Measurements from ENCODE around the gene COG5.

COG5 gene

GRCh38 chr7:107474104-107474521 is 89.6 kb downstream of the COG5 start:
- WGBS (ENCODE audit: extremely low coverage, insufficient coverage, low lambda C conversion rate): no CpG with 5 or more reads among the region's 5 CpGs
- H3K27ac ChIP-seq (ENCODE audit: low read depth, low read length): no peak overlapping the region
- no peak overlapping the region for H2BK5ac ChIP-seq (ENCODE audit: low read length)
- no peak overlapping the region for H3K9ac ChIP-seq (ENCODE audit: low read length)
- no peaks in the 10 kb centered on the region for H3K79me1 ChIP-seq (ENCODE audit: low read length)
- H3K27me3 ChIP-seq (ENCODE audit: insufficient read depth, low read length, poor library complexity): no peaks in the 10 kb centered on the region
- no peak overlapping the region for H3K18ac ChIP-seq (ENCODE audit: low read length)
- no peak overlapping the region for H3K23ac ChIP-seq (ENCODE audit: low read length)
- no peaks in the 10 kb centered on the region for H3K4me1 ChIP-seq (ENCODE audit: control insufficient read depth, low read depth, low read length)
- H3K79me2 ChIP-seq (ENCODE audit: control insufficient read depth, insufficient read depth, low read length): no peaks in the 10 kb centered on the region
- no peak overlapping the region for H2BK15ac ChIP-seq (replicated peaks; ENCODE audit: low read depth)
- H3K4me2 ChIP-seq (ENCODE audit: low read length): no peak overlapping the region
- DNase-seq: no peak
- H4K5ac ChIP-seq (ENCODE audit: low read length): no peak overlapping the region
- no peak overlapping the region for H3K4ac ChIP-seq (ENCODE audit: low read depth, low read length)
- no peak overlapping the region for H2BK120ac ChIP-seq (ENCODE audit: low read depth, low read length)
- no peak overlapping the region for H3K56ac ChIP-seq (ENCODE audit: low read length)
- H3K4me3 ChIP-seq (ENCODE audit: low read length): no peak overlapping the region
- H3K36me3 ChIP-seq (ENCODE audit: control insufficient read depth, insufficient read depth, low read length): no peaks in the 10 kb centered on the region
- no peak overlapping the region for H2AK5ac ChIP-seq (ENCODE audit: low read length)
- H4K8ac ChIP-seq (ENCODE audit: low read depth, low read length): no peak overlapping the region

- Histone ChIP-seq H3K4me3 (ENCODE audit: low read length) (no peak overlapping the region), H2BK15ac (replicated peaks; ENCODE audit: low read depth) (no peak overlapping the region), H3K79me1 (ENCODE audit: low read length) (no peaks in the 10 kb centered on the region), H3K36me3 (ENCODE audit: control insufficient read depth, insufficient read depth, low read length) (no peaks in the 10 kb centered on the region), H3K27ac (ENCODE audit: low read depth, low read length) (no peak overlapping the region), H4K5ac (ENCODE audit: low read length) (no peak overlapping the region), H3K9ac (ENCODE audit: low read length) (no peak overlapping the region), H4K8ac (ENCODE audit: low read depth, low read length) (no peak overlapping the region), H3K79me2 (ENCODE audit: control insufficient read depth, insufficient read depth, low read length) (no peaks in the 10 kb centered on the region), H3K56ac (ENCODE audit: low read length) (no peak overlapping the region), H3K23ac (ENCODE audit: low read length) (no peak overlapping the region), H3K27me3 (ENCODE audit: insufficient read depth, low read length, poor library complexity) (no peaks in the 10 kb centered on the region), H3K4me1 (ENCODE audit: control insufficient read depth, low read depth, low read length) (no peaks in the 10 kb centered on the region), H2BK120ac (ENCODE audit: low read depth, low read length) (no peak overlapping the region), H3K4ac (ENCODE audit: low read depth, low read length) (no peak overlapping the region), H3K4me2 (ENCODE audit: low read length) (no peak overlapping the region), H2BK5ac (ENCODE audit: low read length) (no peak overlapping the region), H3K18ac (ENCODE audit: low read length) (no peak overlapping the region), H2AK5ac (ENCODE audit: low read length) (no peak overlapping the region)
- no peak for DNase-seq
- no CpG with 5 or more reads among the region's 3 CpGs for WGBS (ENCODE audit: extremely low coverage, insufficient coverage, low lambda C conversion rate)
These were observed 91.6 kb downstream of the COG5 start for GRCh38 chr7:107472116-107472515.

DNA sequence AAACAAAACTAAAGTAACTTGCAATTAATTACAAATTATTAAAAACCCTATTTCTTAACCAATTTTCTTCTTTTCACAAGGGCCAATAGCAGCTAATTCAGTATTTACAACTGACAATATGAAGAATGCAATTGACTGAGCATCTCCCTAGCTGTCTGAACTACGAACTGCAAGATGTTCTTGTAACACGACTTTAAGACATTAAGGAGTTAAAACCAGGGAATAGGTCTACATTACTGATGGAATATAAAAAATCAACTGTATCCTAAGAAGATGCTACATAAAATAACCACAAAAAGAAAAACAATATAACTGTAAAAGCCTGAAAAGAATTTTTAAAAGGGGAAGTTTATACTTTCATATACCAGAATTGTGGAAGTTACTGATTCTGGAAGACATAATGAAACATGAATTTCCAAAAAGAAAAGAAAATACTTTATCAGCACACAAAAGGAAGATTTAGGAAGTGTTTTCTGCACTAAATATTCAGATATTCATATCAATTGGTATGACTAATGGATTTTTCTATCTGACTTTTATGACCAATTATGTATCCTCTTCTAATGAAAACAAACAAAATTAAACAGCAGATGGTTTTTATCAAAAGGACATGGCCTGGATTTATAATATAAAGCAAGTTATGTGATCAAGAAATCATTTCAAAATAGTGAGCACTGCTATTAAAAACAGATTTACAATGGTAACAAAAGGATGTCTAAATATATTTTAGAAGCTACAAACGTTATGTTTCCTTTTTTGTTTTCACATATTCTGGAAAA is 92.2 kb downstream of the COG5 start:
- H2AK5ac ChIP-seq (ENCODE audit: low read length): no peak overlapping the region
- no peak overlapping the region for H2BK15ac ChIP-seq (replicated peaks; ENCODE audit: low read depth)
- H3K4me2 ChIP-seq (ENCODE audit: low read length): no peak overlapping the region
- H3K27ac ChIP-seq (ENCODE audit: low read depth, low read length): no peak overlapping the region
- no peak overlapping the region for H3K56ac ChIP-seq (ENCODE audit: low read length)
- no peak overlapping the region for H2BK5ac ChIP-seq (ENCODE audit: low read length)
- H4K8ac ChIP-seq (ENCODE audit: low read depth, low read length): no peak overlapping the region
- no peak overlapping the region for H3K9ac ChIP-seq (ENCODE audit: low read length)
- H3K18ac ChIP-seq (ENCODE audit: low read length): no peak overlapping the region
- H3K36me3 ChIP-seq (ENCODE audit: control insufficient read depth, insufficient read depth, low read length): no peaks in the 10 kb centered on the region
- H3K4me1 ChIP-seq (ENCODE audit: control insufficient read depth, low read depth, low read length): no peaks in the 10 kb centered on the region
- H3K79me2 ChIP-seq (ENCODE audit: control insufficient read depth, insufficient read depth, low read length): no peaks in the 10 kb centered on the region
- H3K27me3 ChIP-seq (ENCODE audit: insufficient read depth, low read length, poor library complexity): no peaks in the 10 kb centered on the region
- no peak for DNase-seq
- H3K23ac ChIP-seq (ENCODE audit: low read length): no peak overlapping the region
- H2BK120ac ChIP-seq (ENCODE audit: low read depth, low read length): no peak overlapping the region
- H3K79me1 ChIP-seq (ENCODE audit: low read length): no peaks in the 10 kb centered on the region
- no CpG with 5 or more reads among the region's 3 CpGs for whole genome bisulfite sequencing (ENCODE audit: extremely low coverage, insufficient coverage, low lambda C conversion rate)
- H3K4me3 ChIP-seq (ENCODE audit: low read length): no peak overlapping the region
- no peak overlapping the region for H3K4ac ChIP-seq (ENCODE audit: low read depth, low read length)
- H4K5ac ChIP-seq (ENCODE audit: low read length): no peak overlapping the region

GRCh38 chr7:107469929-107470328 is 93.8 kb downstream of the COG5 start, which contains the start of gene GPR22:
GPR22 (plus strand) TSS chr7:107470057; CDS start chr7:107474061, 4,004 bp downstream.
- H3K27ac ChIP-seq (ENCODE audit: low read depth, low read length): no peak within 1 kb of the TSS
- no CpG with 5 or more reads among the region's 4 CpGs for WGBS (ENCODE audit: extremely low coverage, insufficient coverage, low lambda C conversion rate)
- no peaks in the 10 kb centered on the region for H3K4me1 ChIP-seq (ENCODE audit: control insufficient read depth, low read depth, low read length)

GRCh38 chr7:107468824-107469223 is 94.9 kb downstream of the COG5 start:
- H3K56ac ChIP-seq (ENCODE audit: low read length): no peak overlapping the region
- no peak overlapping the region for H4K8ac ChIP-seq (ENCODE audit: low read depth, low read length)
- no peak overlapping the region for H3K4me2 ChIP-seq (ENCODE audit: low read length)
- H3K79me1 ChIP-seq (ENCODE audit: low read length): no peaks in the 10 kb centered on the region
- H2AK5ac ChIP-seq (ENCODE audit: low read length): no peak overlapping the region
- H3K27ac ChIP-seq (ENCODE audit: low read depth, low read length): no peak overlapping the region
- no peaks in the 10 kb centered on the region for H3K79me2 ChIP-seq (ENCODE audit: control insufficient read depth, insufficient read depth, low read length)
- no peak overlapping the region for H3K23ac ChIP-seq (ENCODE audit: low read length)
- no peak overlapping the region for H2BK120ac ChIP-seq (ENCODE audit: low read depth, low read length)
- no peak overlapping the region for H3K4me3 ChIP-seq (ENCODE audit: low read length)
- H3K36me3 ChIP-seq (ENCODE audit: control insufficient read depth, insufficient read depth, low read length): no peaks in the 10 kb centered on the region
- H2BK5ac ChIP-seq (ENCODE audit: low read length): no peak overlapping the region
- no peak overlapping the region for H3K4ac ChIP-seq (ENCODE audit: low read depth, low read length)
- no peak for DNase-seq
- WGBS (ENCODE audit: extremely low coverage, insufficient coverage, low lambda C conversion rate): no CpG with 5 or more reads among the region's 1 CpG
- no peaks in the 10 kb centered on the region for H3K27me3 ChIP-seq (ENCODE audit: insufficient read depth, low read length, poor library complexity)
- H3K4me1 ChIP-seq (ENCODE audit: control insufficient read depth, low read depth, low read length): no peaks in the 10 kb centered on the region
- H4K5ac ChIP-seq (ENCODE audit: low read length): no peak overlapping the region
- H3K9ac ChIP-seq (ENCODE audit: low read length): no peak overlapping the region
- H2BK15ac ChIP-seq (replicated peaks; ENCODE audit: low read depth): no peak overlapping the region
- no peak overlapping the region for H3K18ac ChIP-seq (ENCODE audit: low read length)

More at GRCh38 chr7:107469929-107470328, 93.8 kb downstream of the COG5 start, which contains the start of gene GPR22:
- Histone ChIP-seq H3K79me2 (ENCODE audit: control insufficient read depth, insufficient read depth, low read length) (no peaks in the 10 kb centered on the region), H3K4ac (ENCODE audit: low read depth, low read length) (no peak within 1 kb of the TSS), H3K9ac (ENCODE audit: low read length) (no peak within 1 kb of the TSS), H4K8ac (ENCODE audit: low read depth, low read length) (no peak within 1 kb of the TSS), H2BK120ac (ENCODE audit: low read depth, low read length) (no peak within 1 kb of the TSS), H3K56ac (ENCODE audit: low read length) (no peak within 1 kb of the TSS), H2BK5ac (ENCODE audit: low read length) (no peak within 1 kb of the TSS), H2BK15ac (replicated peaks; ENCODE audit: low read depth) (no peak within 1 kb of the TSS), H3K36me3 (ENCODE audit: control insufficient read depth, insufficient read depth, low read length) (no peaks in the 10 kb centered on the region), H3K4me2 (ENCODE audit: low read length) (no peak within 1 kb of the TSS), H3K27me3 (ENCODE audit: insufficient read depth, low read length, poor library complexity) (no peaks in the 10 kb centered on the region), H3K4me3 (ENCODE audit: low read length) (no peak within 1 kb of the TSS), H3K23ac (ENCODE audit: low read length) (no peak within 1 kb of the TSS), H4K5ac (ENCODE audit: low read length) (no peak within 1 kb of the TSS), H3K79me1 (ENCODE audit: low read length) (no peaks in the 10 kb centered on the region), H3K18ac (ENCODE audit: low read length) (no peak within 1 kb of the TSS), H2AK5ac (ENCODE audit: low read length) (no peak within 1 kb of the TSS)
- DNase-seq: no peak

DNA sequence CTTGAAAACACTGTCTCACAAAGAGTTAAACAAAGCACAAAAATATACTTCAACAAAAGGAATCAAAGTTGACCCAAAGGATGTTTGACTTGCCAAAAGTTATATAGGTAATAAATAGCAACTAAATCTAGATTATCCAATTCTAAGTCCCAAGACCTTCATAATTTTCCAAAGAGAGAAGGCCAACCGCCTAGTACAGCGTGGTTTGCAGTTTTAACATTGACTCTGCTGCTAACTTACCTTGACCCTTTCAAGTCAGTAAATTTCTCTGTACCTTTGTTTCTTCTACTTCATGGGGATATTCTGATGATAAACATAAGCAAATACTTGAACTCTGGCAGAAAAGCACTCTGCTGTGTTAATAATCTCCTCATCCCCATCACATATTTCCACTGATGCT is 95.7 kb downstream of the COG5 start:
- H2AK5ac ChIP-seq (ENCODE audit: low read length): no peak overlapping the region
- no peaks in the 10 kb centered on the region for H3K79me1 ChIP-seq (ENCODE audit: low read length)
- H3K4me1 ChIP-seq (ENCODE audit: control insufficient read depth, low read depth, low read length): no peaks in the 10 kb centered on the region
- H2BK15ac ChIP-seq (replicated peaks; ENCODE audit: low read depth): no peak overlapping the region
- no peaks in the 10 kb centered on the region for H3K36me3 ChIP-seq (ENCODE audit: control insufficient read depth, insufficient read depth, low read length)
- H4K5ac ChIP-seq (ENCODE audit: low read length): no peak overlapping the region
- no peak overlapping the region for H4K8ac ChIP-seq (ENCODE audit: low read depth, low read length)
- H3K9ac ChIP-seq (ENCODE audit: low read length): no peak overlapping the region
- no peak overlapping the region for H2BK120ac ChIP-seq (ENCODE audit: low read depth, low read length)
- H3K18ac ChIP-seq (ENCODE audit: low read length): no peak overlapping the region
- H3K27me3 ChIP-seq (ENCODE audit: insufficient read depth, low read length, poor library complexity): no peaks in the 10 kb centered on the region
- H3K56ac ChIP-seq (ENCODE audit: low read length): no peak overlapping the region
- no peak overlapping the region for H2BK5ac ChIP-seq (ENCODE audit: low read length)
- H3K4me3 ChIP-seq (ENCODE audit: low read length): no peak overlapping the region
- no CpG with 5 or more reads among the region's 2 CpGs for WGBS (ENCODE audit: extremely low coverage, insufficient coverage, low lambda C conversion rate)
- no peak overlapping the region for H3K27ac ChIP-seq (ENCODE audit: low read depth, low read length)
- no peak for DNase-seq
- H3K79me2 ChIP-seq (ENCODE audit: control insufficient read depth, insufficient read depth, low read length): no peaks in the 10 kb centered on the region
- H3K4ac ChIP-seq (ENCODE audit: low read depth, low read length): no peak overlapping the region
- H3K23ac ChIP-seq (ENCODE audit: low read length): no peak overlapping the region
- H3K4me2 ChIP-seq (ENCODE audit: low read length): no peak overlapping the region

All from mesendoderm (in vitro differentiated cells).